Mesendoderm (in vitro differentiated cells): Measurements from ENCODE around the gene RAB37.

Source experiments
- DNase-seq: peaks from one replicate; pipeline ENCODE4 v3.0.0; 2013
- H2AK5ac ChIP-seq: 2 replicates; pipeline ENCODE4 v1.6.1; 2013; ENCODE audit warnings: low read length, inconsistent platforms
- H2BK120ac ChIP-seq: 2 replicates; pipeline ENCODE4 v1.6.1; 2013; ENCODE audit warnings: low read depth, mild to moderate bottlenecking, low read length, moderate library complexity, mixed read lengths
- H2BK15ac ChIP-seq: replicated peaks from 2 replicates; pipeline ENCODE4 v1.6.1; 2013; ENCODE audit warnings: low read depth, mild to moderate bottlenecking, moderate library complexity
- H2BK5ac ChIP-seq: 2 replicates; pipeline ENCODE4 v1.6.1; 2013; ENCODE audit warnings: low read length, inconsistent platforms
- H3K18ac ChIP-seq: 2 replicates; pipeline ENCODE4 v1.6.1; 2013; ENCODE audit warnings: mild to moderate bottlenecking, low read length, mixed read lengths
- H3K23ac ChIP-seq: one replicate; pipeline ENCODE4 v1.6.1; 2013; ENCODE audit warnings: low read length
- H3K27ac ChIP-seq: 2 replicates; pipeline ENCODE4 v1.5.1; 2013; ENCODE audit warnings: low read depth, mild to moderate bottlenecking, inconsistent platforms, low read length, moderate library complexity
- H3K27me3 ChIP-seq: 2 replicates; pipeline ENCODE4 v1.6.1; 2013; ENCODE audit warnings: low read length, control low read depth, mild to moderate bottlenecking, inconsistent platforms; ENCODE audit not compliant: insufficient read depth, poor library complexity
- H3K36me3 ChIP-seq: 2 replicates; pipeline ENCODE4 v1.6.1; 2013; ENCODE audit warnings: low read length, inconsistent platforms; ENCODE audit not compliant: control insufficient read depth, insufficient read depth
- H3K4ac ChIP-seq: one replicate; pipeline ENCODE4 v1.6.1; 2013; ENCODE audit warnings: low read depth, mild to moderate bottlenecking, low read length, moderate library complexity
- H3K4me1 ChIP-seq: 2 replicates; pipeline ENCODE4 v1.6.1; 2013; ENCODE audit warnings: low read depth, low read length, inconsistent platforms; ENCODE audit not compliant: control insufficient read depth
- H3K4me2 ChIP-seq: 2 replicates; pipeline ENCODE4 v1.6.1; 2013; ENCODE audit warnings: low read length
- H3K4me3 ChIP-seq: 2 replicates; pipeline ENCODE4 v1.5.1; 2013; ENCODE audit warnings: mild to moderate bottlenecking, low read length
- H3K56ac ChIP-seq: one replicate; pipeline ENCODE4 v1.6.1; 2013; ENCODE audit warnings: low read length
- H3K79me1 ChIP-seq: 2 replicates; pipeline ENCODE4 v1.6.1; 2013; ENCODE audit warnings: low read length, inconsistent platforms
- H3K79me2 ChIP-seq: 2 replicates; pipeline ENCODE4 v1.6.1; 2013; ENCODE audit warnings: mild to moderate bottlenecking, low read length; ENCODE audit not compliant: control insufficient read depth, insufficient read depth
- H3K9ac ChIP-seq: 2 replicates; pipeline ENCODE4 v1.6.1; 2013; ENCODE audit warnings: low read length, inconsistent platforms
- H4K5ac ChIP-seq: one replicate; pipeline ENCODE4 v1.6.1; 2013; ENCODE audit warnings: low read length
- H4K8ac ChIP-seq: one replicate; pipeline ENCODE4 v1.6.1; 2013; ENCODE audit warnings: low read depth, mild to moderate bottlenecking, control low read depth, low read length, moderate library complexity
- WGBS: extraction: QIAGEN DNeasy Blood & Tissue Kit; methylation state at CpG from one replicate; pipeline ENCODE4 v1.1.7; 2013; ENCODE audit warnings: low lambda C conversion rate, missing lambda C conversion rate; ENCODE audit not compliant: insufficient coverage; ENCODE audit errors: extremely low coverage; 5-methylcytosine and 5-hydroxymethylcytosine counted together

Gene RAB37

DNA sequence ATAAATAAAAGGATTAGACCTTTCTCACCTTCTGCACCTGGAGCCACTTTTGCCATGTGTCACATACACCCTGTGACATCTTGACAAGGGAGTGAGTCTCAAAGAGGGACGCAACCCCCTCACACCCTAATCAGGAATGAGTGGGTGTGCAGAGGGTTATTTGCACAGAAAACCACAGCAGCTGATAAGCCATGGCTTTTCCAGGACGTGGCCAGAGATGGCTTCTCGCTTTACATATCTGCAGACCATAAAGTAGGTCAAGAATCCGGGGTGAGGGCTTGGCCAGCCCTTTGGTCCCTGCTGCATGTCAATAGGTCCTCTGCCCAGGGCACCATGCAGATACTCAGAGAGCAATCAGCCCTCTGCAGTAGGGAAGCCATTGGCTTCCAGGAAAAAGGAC is 21.9 kb upstream of the RAB37 start:
- no peak overlapping the region for H3K4ac ChIP-seq
- H3K27ac ChIP-seq, result no peak overlapping the region
- DNase-seq, result no peak
- no peak overlapping the region for H4K5ac ChIP-seq
- no peaks in the 10 kb centered on the region for H3K36me3 ChIP-seq
- H3K9ac ChIP-seq, result no peak overlapping the region
- no peak overlapping the region for H4K8ac ChIP-seq
- no peak overlapping the region for H3K56ac ChIP-seq
- H3K18ac ChIP-seq, result no peak overlapping the region
- no peak overlapping the region for H3K4me3 ChIP-seq
- H2BK15ac ChIP-seq, result no peak overlapping the region
- no peak overlapping the region for H2AK5ac ChIP-seq
- H2BK120ac ChIP-seq, result no peak overlapping the region
- H3K23ac ChIP-seq, result no peak overlapping the region
- no peaks in the 10 kb centered on the region for H3K79me1 ChIP-seq
- H3K4me1 ChIP-seq, result no peaks in the 10 kb centered on the region
- no peaks in the 10 kb centered on the region for H3K27me3 ChIP-seq
- WGBS, result no CpG with 5 or more reads among the region's 4 CpGs
- no peak overlapping the region for H3K4me2 ChIP-seq
- no peaks in the 10 kb centered on the region for H3K79me2 ChIP-seq
- no peak overlapping the region for H2BK5ac ChIP-seq

DNA sequence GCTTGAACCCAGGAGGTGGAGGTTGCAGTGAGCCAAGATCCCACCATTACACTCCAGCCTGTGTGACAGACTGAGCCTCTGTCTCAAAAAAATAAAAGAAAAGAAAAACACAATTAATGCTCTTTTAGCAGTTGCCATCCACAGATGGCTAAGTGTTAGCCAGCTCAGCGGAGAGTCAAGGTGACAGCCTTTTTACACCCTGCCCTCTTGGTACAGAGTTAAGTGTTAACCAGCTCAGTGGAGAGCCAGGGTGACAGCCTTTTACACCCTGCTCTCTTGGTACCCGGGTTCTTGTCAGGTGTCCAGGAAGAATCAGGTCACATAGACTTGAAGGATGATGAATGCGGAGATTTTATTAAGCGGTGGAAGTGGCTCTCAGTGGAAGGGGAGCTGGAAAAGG is 16.6 kb upstream of the RAB37 start:
- no peak for DNase-seq
- Histone ChIP-seq H3K23ac (no peak overlapping the region), H2AK5ac (no peak overlapping the region), H3K56ac (no peak overlapping the region), H3K79me1 (no peaks in the 10 kb centered on the region), H3K4me3 (no peak overlapping the region), H3K36me3 (no peaks in the 10 kb centered on the region), H3K4me1 (no peaks in the 10 kb centered on the region), H3K79me2 (no peaks in the 10 kb centered on the region), H2BK15ac (no peak overlapping the region), H3K9ac (no peak overlapping the region), H2BK120ac (no peak overlapping the region), H3K27me3 (no peaks in the 10 kb centered on the region), H3K4me2 (no peak overlapping the region), H3K27ac (no peak overlapping the region), H4K8ac (no peak overlapping the region), H3K4ac (no peak overlapping the region), H4K5ac (no peak overlapping the region), H3K18ac (no peak overlapping the region), H2BK5ac (no peak overlapping the region)
- no CpG with 5 or more reads among the region's 4 CpGs for WGBS

DNA sequence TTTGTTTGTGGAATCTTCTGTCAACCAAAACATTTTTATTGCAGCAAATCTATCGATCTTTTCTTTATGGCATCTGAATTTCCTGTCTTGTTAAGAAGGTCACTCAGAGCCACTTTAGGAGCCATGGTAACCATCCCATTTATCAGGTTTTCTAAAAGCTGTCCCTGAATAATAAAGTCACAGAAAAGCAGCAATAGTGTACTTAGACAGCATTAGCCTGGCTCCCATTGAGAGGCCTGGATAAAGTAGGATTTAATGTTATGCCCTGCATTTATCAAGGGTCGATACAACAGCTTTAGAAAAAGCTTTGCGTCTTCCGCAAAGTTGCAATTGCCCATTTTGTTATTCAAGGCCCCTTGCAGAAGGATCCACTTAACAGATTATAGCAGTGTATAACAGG is 14.3 kb upstream of the RAB37 start:
- H3K27me3 ChIP-seq, result no peaks in the 10 kb centered on the region
- H3K27ac ChIP-seq, result no peak overlapping the region
- H3K36me3 ChIP-seq, result no peaks in the 10 kb centered on the region
- H2BK5ac ChIP-seq, result no peak overlapping the region
- no peak overlapping the region for H2AK5ac ChIP-seq
- no peaks in the 10 kb centered on the region for H3K4me1 ChIP-seq
- H3K4ac ChIP-seq, result no peak overlapping the region
- no peak for DNase-seq
- H2BK15ac ChIP-seq, result no peak overlapping the region
- no peak overlapping the region for H3K4me3 ChIP-seq
- no peak overlapping the region for H3K18ac ChIP-seq
- H3K79me1 ChIP-seq, result no peaks in the 10 kb centered on the region
- H3K56ac ChIP-seq, result no peak overlapping the region
- H3K23ac ChIP-seq, result no peak overlapping the region
- no peak overlapping the region for H3K4me2 ChIP-seq
- H3K79me2 ChIP-seq, result no peaks in the 10 kb centered on the region
- no peak overlapping the region for H3K9ac ChIP-seq
- no peak overlapping the region for H4K8ac ChIP-seq
- no peak overlapping the region for H4K5ac ChIP-seq
- WGBS, result no CpG with 5 or more reads among the region's 4 CpGs
- H2BK120ac ChIP-seq, result no peak overlapping the region

DNA sequence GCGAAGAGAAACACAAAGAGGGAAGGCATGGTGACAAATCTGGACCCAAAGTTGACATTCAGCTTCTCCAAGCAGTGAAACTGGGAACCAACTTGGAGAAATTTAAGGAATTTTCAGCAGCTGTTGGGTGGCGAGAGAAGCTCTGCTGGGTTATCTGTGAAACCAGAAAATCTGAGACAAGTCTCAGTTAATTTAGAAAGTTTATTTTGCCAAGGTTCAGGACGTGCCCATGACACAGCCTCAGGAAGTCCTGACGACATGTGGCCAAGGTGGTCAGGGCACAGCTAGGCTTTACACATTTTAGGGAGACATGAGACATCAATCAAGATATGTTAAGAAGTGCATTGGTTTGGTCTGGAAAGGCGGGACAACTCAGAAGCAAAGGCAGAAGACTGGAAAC is 13.2 kb upstream of the RAB37 start:
- WGBS, result no CpG with 5 or more reads among the region's 5 CpGs
- H4K5ac ChIP-seq, result no peak overlapping the region
- H3K4me2 ChIP-seq, result no peak overlapping the region

DNA sequence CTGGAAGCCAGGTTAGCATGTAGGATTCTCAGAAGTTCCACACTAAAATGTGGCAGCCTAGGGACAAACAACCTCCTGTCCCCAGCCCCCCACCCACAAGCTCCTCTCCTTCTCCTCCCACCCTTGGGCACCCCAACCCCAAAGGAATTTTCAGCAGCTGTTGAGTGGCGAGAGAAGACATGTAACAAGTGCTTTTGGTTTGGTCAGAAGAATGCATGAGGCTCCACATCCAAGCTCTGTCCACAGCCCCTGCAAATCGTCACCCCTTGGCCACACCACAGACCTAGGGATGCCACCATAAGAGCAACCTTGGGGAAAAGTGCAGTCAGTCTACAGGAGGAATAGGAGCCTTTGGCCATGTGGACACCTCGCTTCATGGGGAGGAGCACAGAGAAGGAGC is 11.9 kb upstream of the RAB37 start:
- H3K79me1 ChIP-seq, result no peaks in the 10 kb centered on the region
- no peak overlapping the region for H2AK5ac ChIP-seq
- H3K23ac ChIP-seq, result no peak overlapping the region
- no peak overlapping the region for H3K4me2 ChIP-seq
- H3K18ac ChIP-seq, result no peak overlapping the region
- no CpG with 5 or more reads among the region's 3 CpGs for WGBS
- H2BK15ac ChIP-seq, result no peak overlapping the region
- no peak overlapping the region for H3K27ac ChIP-seq
- H4K8ac ChIP-seq, result no peak overlapping the region
- DNase-seq, result no peak
- H3K79me2 ChIP-seq, result no peaks in the 10 kb centered on the region
- H3K4ac ChIP-seq, result no peak overlapping the region
- no peak overlapping the region for H2BK5ac ChIP-seq
- no peaks in the 10 kb centered on the region for H3K4me1 ChIP-seq
- no peak overlapping the region for H3K4me3 ChIP-seq
- H3K36me3 ChIP-seq, result no peaks in the 10 kb centered on the region
- H3K9ac ChIP-seq, result no peak overlapping the region
- H3K27me3 ChIP-seq, result no peaks in the 10 kb centered on the region
- no peak overlapping the region for H2BK120ac ChIP-seq
- H4K5ac ChIP-seq, result no peak overlapping the region
- no peak overlapping the region for H3K56ac ChIP-seq

More for the DNA sequence above, 13.2 kb upstream of the RAB37 start:
- Histone ChIP-seq H2BK120ac (no peak overlapping the region), H2BK5ac (no peak overlapping the region), H3K27me3 (no peaks in the 10 kb centered on the region), H3K18ac (no peak overlapping the region), H3K23ac (no peak overlapping the region), H4K8ac (no peak overlapping the region), H3K79me1 (no peaks in the 10 kb centered on the region), H3K56ac (no peak overlapping the region), H3K27ac (no peak overlapping the region), H3K4ac (no peak overlapping the region), H3K4me1 (no peaks in the 10 kb centered on the region), H2BK15ac (no peak overlapping the region), H2AK5ac (no peak overlapping the region), H3K36me3 (no peaks in the 10 kb centered on the region), H3K79me2 (no peaks in the 10 kb centered on the region), H3K4me3 (no peak overlapping the region), H3K9ac (no peak overlapping the region)
- no peak for DNase-seq

DNA sequence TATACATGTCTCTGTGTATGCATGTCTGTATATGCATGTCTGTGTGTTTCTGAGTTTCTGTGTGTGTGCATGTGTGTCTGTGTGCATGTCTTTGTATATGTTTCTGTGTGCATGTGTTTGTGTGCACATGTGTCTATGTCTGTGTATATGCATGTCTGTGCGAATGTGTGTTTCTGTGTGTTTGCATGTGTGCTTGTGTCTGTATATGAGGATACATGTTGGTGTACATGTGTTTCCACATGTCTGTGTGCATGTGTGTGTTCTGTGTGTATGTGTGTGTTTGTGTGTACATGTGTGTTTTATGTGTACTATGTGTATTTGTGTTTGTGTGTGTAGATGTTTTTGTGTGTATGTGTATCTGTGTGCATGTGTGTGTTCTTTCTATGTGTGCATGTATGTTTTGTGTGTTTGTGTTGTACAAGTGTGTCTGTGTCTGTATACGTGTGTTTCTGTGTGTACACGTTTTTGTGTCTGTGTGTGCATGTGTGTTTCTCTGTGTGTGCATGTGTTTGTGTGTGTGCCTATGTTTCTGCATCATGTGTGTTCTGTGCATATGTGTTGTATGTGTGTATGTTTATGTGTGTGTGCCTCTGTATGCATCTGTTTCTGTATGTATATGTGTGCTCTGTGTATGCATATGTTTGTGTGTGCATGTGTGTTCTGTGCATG is 8.9 kb upstream of the RAB37 start:
- Histone ChIP-seq H3K56ac (no peak overlapping the region), H3K18ac (no peak overlapping the region), H3K23ac (no peak overlapping the region), H4K8ac (no peak overlapping the region), H2BK120ac (no peak overlapping the region), H3K79me1 (no peaks in the 10 kb centered on the region), H3K27me3 (no peaks in the 10 kb centered on the region), H3K4me3 (peak overlapping the region; percentile 19), H3K79me2 (no peaks in the 10 kb centered on the region), H4K5ac (no peak overlapping the region), H3K4me1 (no peaks in the 10 kb centered on the region), H3K27ac (no peak overlapping the region), H2BK15ac (no peak overlapping the region), H2AK5ac (no peak overlapping the region), H3K9ac (no peak overlapping the region), H3K4ac (no peak overlapping the region), H3K4me2 (no peak overlapping the region), H3K36me3 (no peaks in the 10 kb centered on the region), H2BK5ac (no peak overlapping the region)
- no peak for DNase-seq
- WGBS, result no CpG with 5 or more reads among the region's 3 CpGs
